Loucy (cell line): ENCODE measurements around the gene RASSF4.

ENCODE experiments used
- CTCF ChIP-seq: fragments of 200-600 bp; sonication (generic); conservative IDR thresholded peaks from 2 replicates; pipeline ENCODE4 v1.5.1; 2014; ENCODE audit warnings: mild to moderate bottlenecking, antibody characterized with exemption, low read length
- EZH2phosphoT487 ChIP-seq: fragments of 200-600 bp; IDR thresholded peaks from 2 replicates; pipeline ENCODE4 v1.6.1; 2018; ENCODE audit warnings: antibody characterized with exemption, mild to moderate bottlenecking, moderate library complexity, borderline replicate concordance

- no peak for TF ChIP-seq CTCF
- TF ChIP-seq EZH2phosphoT487 = no peak
Observed at GRCh38 chr10:44965651-44966097, 6.1 kb downstream of the RASSF4 start.
